Left lobe of liver (tissue), 2 donors: ENCODE measurements around the gene SORBS2. TPM values are rescaled to one million over a fixed set of nuclear protein-coding genes. Genes with fewer than 3 reads are reported as not detected.

Experiments used
- ATAC-seq: fragments of 200-7000 bp; cut with Tn5 transposase; one replicate; pipeline ENCODE4 v1.9.1; 2020; ENCODE audit warnings: mild to moderate bottlenecking, moderate library complexity
- DNase-seq: peaks from one replicate; pipeline ENCODE4 v3.0.0-alpha.2; 2020; ENCODE audit warnings: low spot score
- total RNA-seq: library from RNA; stranded (reverse); gene quantifications from one replicate; pipeline ENCODE4 v1.2.1, GENCODE V29; 2021
- donor health status: DM: no; HTN: no; CAD: no; lungs with moderate emphysema.
- donor health status: DM: no; HTN: yes; CAD: no.

The SORBS2 gene
- total RNA-seq, 1 donor from 2014 or later, result 126 TPM

- no peak for ATAC-seq
- DNase-seq, result no peak
Measured at GRCh38 chr4:185778307-185778706, 33.7 kb downstream of the SORBS2 start.

GRCh38 chr4:185775792-185776555 lies 36.0 kb downstream of the SORBS2 start:
- ATAC-seq (peak; percentile 63), DNase-seq (peak; percentile 70)

- ATAC-seq (peak; percentile 42), DNase-seq (peak; percentile 56)
Measured at GRCh38 chr4:185774845-185775680, 36.9 kb downstream of the SORBS2 start.

- DNase-seq, result peak; percentile 69
- ATAC-seq, result peak; percentile 64
Measured at GRCh38 chr4:185774131-185774653, 37.8 kb downstream of the SORBS2 start.

- ATAC-seq (peak; percentile 63), DNase-seq (peak; percentile 83)
Measured at GRCh38 chr4:185773419-185773818, 38.6 kb downstream of the SORBS2 start.

- ATAC-seq, result peak; percentile 5
Measured at GRCh38 chr4:185772391-185773093, 39.5 kb downstream of the SORBS2 start.

GRCh38 chr4:185771711-185772390 lies 40.1 kb downstream of the SORBS2 start:
- DNase-seq (no peak), ATAC-seq (no peak)

More at GRCh38 chr4:185772391-185773093, 39.5 kb downstream of the SORBS2 start:
- no peak for DNase-seq

- no peak for DNase-seq
- ATAC-seq, result peak; percentile 65
Measured at GRCh38 chr4:185767528-185767927, 44.5 kb downstream of the SORBS2 start.

GRCh38 chr4:185764876-185765275 lies 47.1 kb downstream of the SORBS2 start:
- no peak for ATAC-seq
- DNase-seq, result no peak

- ATAC-seq (peak; percentile 19), DNase-seq (no peak)
Measured at GRCh38 chr4:185761352-185762235, 50.4 kb downstream of the SORBS2 start.

GRCh38 chr4:185758807-185759206 lies 53.2 kb downstream of the SORBS2 start:
- DNase-seq, result peak; percentile 18

GRCh38 chr4:185755451-185755850 lies 56.5 kb downstream of the SORBS2 start:
- ATAC-seq (no peak), DNase-seq (no peak)

More at GRCh38 chr4:185758807-185759206, 53.2 kb downstream of the SORBS2 start:
- ATAC-seq, result no peak

- DNase-seq (peak; percentile 43), ATAC-seq (peak; percentile 34)
Measured at GRCh38 chr4:185754961-185755360, 57.0 kb downstream of the SORBS2 start.

- no peak for ATAC-seq
- no peak for DNase-seq
Measured at GRCh38 chr4:185752872-185753271, 59.1 kb downstream of the SORBS2 start.

- DNase-seq, result no peak
- no peak for ATAC-seq
Measured at GRCh38 chr4:185749858-185750257, 62.1 kb downstream of the SORBS2 start.

- DNase-seq (no peak), ATAC-seq (peak; percentile 16)
Measured at GRCh38 chr4:185748901-185749390, 63.0 kb downstream of the SORBS2 start.

- DNase-seq (no peak), ATAC-seq (no peak)
Measured at GRCh38 chr4:185745891-185746290, 66.1 kb downstream of the SORBS2 start.

GRCh38 chr4:185744946-185745345 lies 67.0 kb downstream of the SORBS2 start:
- DNase-seq (no peak), ATAC-seq (no peak)

- DNase-seq (no peak), ATAC-seq (no peak)
Measured at GRCh38 chr4:185744488-185744862, 67.5 kb downstream of the SORBS2 start.
